GM10248 (cell line): ENCODE data around the gene ZCCHC14.

Experiments
- CTCF ChIA-PET: fragments of 300-600 bp; sonication (Branson Sonifier 250); formaldehyde crosslinking; extraction: SDS; loops from one replicate; lab custom pipeline; 2021; ENCODE audit warnings: antibody characterized with exemption; lab: Yijun Ruan, JAX
- POLR2A ChIA-PET: fragments of 350-650 bp; sonication (Branson Sonifier 250); formaldehyde crosslinking; extraction: SDS; loops from one replicate; lab custom pipeline; 2020; ENCODE audit warnings: antibody characterized with exemption; lab: Yijun Ruan, JAX
- DNase-seq: peaks from one replicate; pipeline ENCODE4 v3.0.0; 2012; ENCODE audit errors: extremely low spot score
- TF ChIP-seq, protein P1 (sequence below): IDR thresholded peaks from 2 replicates; pipeline ENCODE4 v1.5.1; 2012; ENCODE audit warnings: mild to moderate bottlenecking, low read depth; ENCODE audit errors: extremely low read depth, missing control alignments, control extremely low read depth

The ZCCHC14 gene

DNA sequence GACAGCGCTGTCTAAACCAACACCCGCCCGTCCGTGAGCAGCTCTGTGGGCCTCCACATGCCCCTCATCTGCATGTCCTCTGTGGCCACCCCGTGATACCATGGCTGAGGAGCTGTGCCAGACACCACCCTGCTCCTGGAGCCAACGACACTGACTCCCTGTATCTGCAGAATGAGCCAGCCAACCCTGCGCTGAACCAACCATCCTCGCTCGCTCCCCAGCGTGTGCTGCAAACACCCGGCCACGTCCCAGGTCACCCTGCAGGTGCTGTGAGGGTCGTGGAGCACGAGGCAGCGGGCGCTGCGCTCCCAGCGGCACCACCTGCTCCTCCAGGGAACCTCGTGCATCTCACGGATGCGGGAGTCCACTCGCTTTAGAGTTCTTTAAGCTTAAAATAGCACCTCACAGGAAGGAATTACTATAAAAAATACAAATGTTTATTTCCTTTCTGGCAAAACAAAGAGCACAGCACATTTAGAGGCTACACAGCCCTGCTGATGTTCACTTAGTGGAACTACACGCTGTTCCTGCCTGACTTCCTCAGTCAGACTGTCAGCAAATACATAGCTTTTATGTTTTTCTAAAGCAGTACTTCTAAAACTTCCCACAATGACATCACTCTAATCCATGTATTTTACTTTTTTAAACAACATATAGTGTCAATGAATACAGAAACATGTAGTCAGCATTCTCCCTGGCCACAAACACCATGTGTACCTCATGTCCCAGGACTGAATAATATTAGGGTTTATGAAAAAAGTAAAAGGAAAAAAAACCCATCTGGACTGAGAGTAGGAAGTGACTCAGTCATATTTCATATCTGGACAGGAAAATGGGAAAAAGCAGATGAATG, 57.2 kb downstream of the ZCCHC14 start:
- POLR2A ChIA-PET: no interaction called here
- CTCF ChIA-PET: interaction anchor here (0.6 kb wide), 1 partner anchor 268 kb away, joined by 3 read pairs; no protein-coding TSS in a partner anchor
- TF ChIP-seq, protein P1, sequence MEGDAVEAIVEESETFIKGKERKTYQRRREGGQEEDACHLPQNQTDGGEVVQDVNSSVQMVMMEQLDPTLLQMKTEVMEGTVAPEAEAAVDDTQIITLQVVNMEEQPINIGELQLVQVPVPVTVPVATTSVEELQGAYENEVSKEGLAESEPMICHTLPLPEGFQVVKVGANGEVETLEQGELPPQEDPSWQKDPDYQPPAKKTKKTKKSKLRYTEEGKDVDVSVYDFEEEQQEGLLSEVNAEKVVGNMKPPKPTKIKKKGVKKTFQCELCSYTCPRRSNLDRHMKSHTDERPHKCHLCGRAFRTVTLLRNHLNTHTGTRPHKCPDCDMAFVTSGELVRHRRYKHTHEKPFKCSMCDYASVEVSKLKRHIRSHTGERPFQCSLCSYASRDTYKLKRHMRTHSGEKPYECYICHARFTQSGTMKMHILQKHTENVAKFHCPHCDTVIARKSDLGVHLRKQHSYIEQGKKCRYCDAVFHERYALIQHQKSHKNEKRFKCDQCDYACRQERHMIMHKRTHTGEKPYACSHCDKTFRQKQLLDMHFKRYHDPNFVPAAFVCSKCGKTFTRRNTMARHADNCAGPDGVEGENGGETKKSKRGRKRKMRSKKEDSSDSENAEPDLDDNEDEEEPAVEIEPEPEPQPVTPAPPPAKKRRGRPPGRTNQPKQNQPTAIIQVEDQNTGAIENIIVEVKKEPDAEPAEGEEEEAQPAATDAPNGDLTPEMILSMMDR: no peak
- DNase-seq: no peak

DNA sequence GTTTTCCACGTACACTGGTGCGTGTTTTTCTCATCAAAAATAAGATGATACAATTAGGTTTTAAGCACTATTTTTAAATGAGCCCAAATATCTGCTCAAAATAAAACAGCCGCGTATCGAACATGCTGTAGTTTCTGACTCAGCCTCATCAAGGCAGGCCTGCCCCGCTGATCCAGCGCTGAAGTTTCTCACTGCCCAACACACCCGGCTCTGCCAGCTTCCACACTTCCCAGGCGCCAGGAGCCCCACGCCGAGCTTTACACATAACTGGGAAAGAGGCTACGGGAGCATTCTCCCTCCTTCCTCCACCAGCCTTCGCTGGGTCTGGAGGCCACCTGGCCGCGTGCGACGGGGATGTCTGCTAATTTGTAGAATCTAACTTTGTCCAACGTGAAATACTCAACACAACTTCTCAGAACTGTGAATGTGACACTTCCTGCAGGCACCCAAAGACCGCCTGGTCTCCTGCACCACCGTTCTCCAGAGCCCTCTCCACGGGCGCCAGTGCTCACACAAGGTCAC, 58.6 kb downstream of the ZCCHC14 start:
- TF ChIP-seq, protein P1: no peak
- no peak for DNase-seq
- ChIA-PET POLR2A (no interaction called here), CTCF (interaction anchor here (1.3 kb wide), 1 partner anchor 10 kb away, joined by 3 read pairs; no protein-coding TSS in a partner anchor)

DNA sequence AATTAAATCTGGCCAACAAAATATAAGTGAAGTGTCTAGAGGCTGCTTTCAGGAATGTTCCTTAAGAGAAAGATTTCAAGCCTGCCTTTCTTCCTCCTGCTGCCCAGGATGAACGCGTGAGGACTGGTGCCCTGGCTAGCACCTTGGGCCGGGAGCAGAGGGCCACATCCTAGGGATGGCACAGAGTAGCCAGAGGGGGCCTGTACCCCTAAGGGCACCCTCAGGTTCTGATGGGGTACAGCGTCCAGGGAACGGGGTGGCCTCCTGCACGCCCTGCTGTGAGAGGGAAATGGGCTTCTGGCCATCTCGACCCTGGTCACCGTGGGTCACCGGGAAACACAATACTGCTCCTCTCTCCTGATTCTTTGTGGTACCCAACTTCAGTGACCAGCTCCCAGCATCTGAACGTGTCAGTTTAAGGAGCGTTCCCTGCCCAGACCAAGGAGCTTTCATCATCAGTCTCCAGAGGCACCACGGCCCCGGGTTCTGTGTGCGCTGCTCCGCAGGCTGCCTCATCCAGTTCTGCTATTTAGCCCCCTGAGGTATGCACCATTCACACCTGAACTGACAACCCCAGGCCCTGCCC, 60.4 kb downstream of the ZCCHC14 start:
- POLR2A ChIA-PET: no interaction called here
- TF ChIP-seq, protein P1: no peak
- DNase-seq: no peak
- CTCF ChIA-PET: interaction anchor here (1.2 kb wide), 1 partner anchor 31 kb away, joined by 4 read pairs; no protein-coding TSS in a partner anchor

DNA sequence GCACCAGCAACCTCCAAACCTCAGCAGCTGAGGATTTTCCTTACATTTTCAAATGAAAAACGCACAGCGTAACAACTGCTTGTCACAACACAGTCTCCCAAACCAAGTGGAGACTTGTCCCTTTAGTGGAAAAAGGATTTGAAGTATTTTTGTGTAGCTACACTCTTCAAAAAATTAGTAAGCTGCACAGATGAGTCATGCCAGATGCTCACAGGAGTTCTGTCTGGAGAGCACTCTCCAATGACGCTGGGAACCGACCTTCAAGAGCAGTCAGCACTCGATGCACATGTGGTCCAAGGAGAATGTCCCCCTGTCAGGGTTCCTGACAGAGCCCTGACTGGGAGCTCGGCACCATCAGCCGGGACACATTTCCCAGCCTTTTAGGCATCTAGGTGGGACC, 60.9 kb downstream of the ZCCHC14 start:
- TF ChIP-seq, protein P1: no peak
- POLR2A ChIA-PET: no interaction called here

DNA sequence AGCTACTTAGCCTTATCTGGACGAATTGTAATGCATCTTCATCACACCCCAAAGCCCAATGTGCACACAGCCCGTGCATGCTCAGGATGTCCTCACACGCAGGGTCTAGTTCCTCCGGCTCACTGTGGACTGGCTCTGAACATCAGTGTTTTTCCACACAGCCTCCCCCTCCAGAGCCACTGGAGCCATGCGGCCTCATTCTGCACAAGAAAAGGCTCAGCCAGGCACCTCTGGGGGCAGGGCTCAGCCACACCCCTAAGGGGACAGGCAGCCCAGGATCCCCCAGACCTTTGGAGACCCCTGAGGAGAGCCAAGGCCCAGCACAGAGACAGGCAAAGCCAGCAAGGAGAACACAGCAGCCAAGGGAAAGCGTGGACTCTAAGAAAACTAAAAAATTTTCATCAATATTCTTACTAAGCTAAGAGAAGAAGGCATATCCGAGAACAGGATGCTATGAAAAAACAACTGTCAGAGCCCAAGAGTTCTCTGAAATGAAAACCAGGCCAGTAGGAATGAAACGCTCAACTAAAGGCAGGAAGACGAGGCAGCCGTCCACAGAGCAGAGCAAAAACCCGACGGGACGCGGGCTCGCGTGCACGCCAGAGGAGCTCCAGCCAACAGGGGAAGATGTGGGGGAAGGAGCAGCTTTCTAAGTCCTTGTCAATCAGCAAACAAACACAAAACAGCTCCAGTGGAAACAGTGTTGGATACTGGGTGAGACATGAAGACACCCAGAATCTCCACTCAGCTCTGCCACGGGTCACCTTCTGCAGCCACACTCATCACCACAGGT, 66.2 kb downstream of the ZCCHC14 start:
- DNase-seq: no peak
- ChIA-PET POLR2A (no interaction called here), CTCF (no interaction called here)
- TF ChIP-seq, protein P1: no peak

More for the DNA sequence above, 60.9 kb downstream of the ZCCHC14 start:
- CTCF ChIA-PET: no interaction called here
- no peak for DNase-seq

DNA sequence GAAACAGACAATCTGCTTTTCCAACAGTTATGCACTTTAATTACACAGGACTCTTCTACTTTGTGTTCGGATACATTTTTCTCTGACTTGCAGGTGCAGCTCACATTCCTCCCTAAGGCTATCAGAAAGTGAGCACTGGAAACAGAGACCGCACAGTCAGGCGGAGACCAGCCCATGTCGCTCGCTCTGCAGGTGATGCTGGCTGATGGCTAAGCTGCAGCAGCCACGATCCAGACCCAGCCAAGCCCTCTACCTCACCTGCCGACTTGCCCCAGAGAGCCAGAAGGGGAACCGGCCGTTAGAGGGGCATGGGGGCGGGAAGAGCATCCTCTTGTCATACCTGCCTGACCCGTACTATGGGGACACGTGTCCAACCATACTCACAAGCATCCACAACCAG, 66.9 kb downstream of the ZCCHC14 start:
- ChIA-PET POLR2A (no interaction called here), CTCF (interaction anchor here (0.9 kb wide), 1 partner anchor 9 kb away, joined by 3 read pairs; no protein-coding TSS in a partner anchor)
- TF ChIP-seq, protein P1: no peak
- no peak for DNase-seq
